Fibroblast of skin of right biceps (primary cell): ENCODE results near the gene CEL.
"Not testable (repeated sequence)": the region's sequence is repeated elsewhere in the genome, so short reads cannot be mapped to it uniquely, and the experiment has no call there.

ENCODE experiments used
- DNase-seq: peaks from one replicate; pipeline ENCODE4 v3.0.0-alpha.2; 2013

The CEL gene

GRCh38 chr9:133087429-133088145 lies 25.8 kb downstream of the CEL start:
- DNase-seq = no peak

GRCh38 chr9:133088146-133088750 lies 26.5 kb downstream of the CEL start:
- no peak for DNase-seq

- DNase-seq = no peak
Measured at GRCh38 chr9:133088756-133089155, 27.0 kb downstream of the CEL start.

- no peak for DNase-seq
Measured at GRCh38 chr9:133089271-133089671, 27.5 kb downstream of the CEL start.

- DNase-seq = no peak
Measured at GRCh38 chr9:133090187-133090586, 28.4 kb downstream of the CEL start.

- no peak for DNase-seq
Measured at GRCh38 chr9:133090752-133091385, 29.1 kb downstream of the CEL start.

GRCh38 chr9:133094351-133094750 lies 32.6 kb downstream of the CEL start:
- DNase-seq = not testable (repeated sequence)

- no peak for DNase-seq
Measured at GRCh38 chr9:133094842-133095393, 33.1 kb downstream of the CEL start.

GRCh38 chr9:133098104-133098754 lies 36.4 kb downstream of the CEL start:
- no peak for DNase-seq

- no peak for DNase-seq
Measured at GRCh38 chr9:133098871-133099270, 37.1 kb downstream of the CEL start.

- no peak for DNase-seq
Measured at GRCh38 chr9:133099726-133100505, 38.1 kb downstream of the CEL start.

GRCh38 chr9:133100506-133101355 lies 39.0 kb downstream of the CEL start:
- no peak for DNase-seq

- no peak for DNase-seq
Measured at GRCh38 chr9:133101356-133102189, 39.8 kb downstream of the CEL start.

- no peak for DNase-seq
Measured at GRCh38 chr9:133102190-133103021, 40.6 kb downstream of the CEL start.

- no peak for DNase-seq
Measured at GRCh38 chr9:133103183-133103986, 41.6 kb downstream of the CEL start.

- no peak for DNase-seq
Measured at GRCh38 chr9:133103987-133104505, 42.3 kb downstream of the CEL start.

- DNase-seq = no peak
Measured at GRCh38 chr9:133104718-133105460, 43.1 kb downstream of the CEL start.

- no peak for DNase-seq
Measured at GRCh38 chr9:133105461-133105770, 43.6 kb downstream of the CEL start.
